Measurements from ENCODE around the gene PRPF38B.
"Not testable (repeated sequence)": the region's sequence is repeated elsewhere in the genome, so short reads cannot be mapped to it uniquely, and the experiment has no call there.

Gene PRPF38B

GRCh38 chr1:108699375-108700332 is 7.5 kb downstream of the PRPF38B start:
- no peaks in the 10 kb centered on the region; the same call in 1 of the 2 replicates for H3K4me1 ChIP-seq (ENCODE audit: insufficient read depth, low read length)
- H3K9me3 ChIP-seq (ENCODE audit: control insufficient read depth, insufficient read depth, low read length) = no peaks in the 10 kb centered on the region
- H3K36me3 ChIP-seq (ENCODE audit: insufficient read depth, low read length) = peaks cover 48% of the 10 kb centered on the region

GRCh38 chr1:108701176-108701849 is 9.2 kb downstream of the PRPF38B start:
- Histone ChIP-seq H3K36me3 (ENCODE audit: insufficient read depth, low read length) (peaks cover 40% of the 10 kb centered on the region), H3K9me3 (ENCODE audit: control insufficient read depth, insufficient read depth, low read length) (no peaks in the 10 kb centered on the region), H3K9ac (ENCODE audit: low read depth, low read length) (no peak overlapping the region), H3K4me1 (ENCODE audit: insufficient read depth, low read length) (no peaks in the 10 kb centered on the region)

More at GRCh38 chr1:108699375-108700332, 7.5 kb downstream of the PRPF38B start:
- H3K9ac ChIP-seq (ENCODE audit: low read depth, low read length) = no peak overlapping the region

DNA sequence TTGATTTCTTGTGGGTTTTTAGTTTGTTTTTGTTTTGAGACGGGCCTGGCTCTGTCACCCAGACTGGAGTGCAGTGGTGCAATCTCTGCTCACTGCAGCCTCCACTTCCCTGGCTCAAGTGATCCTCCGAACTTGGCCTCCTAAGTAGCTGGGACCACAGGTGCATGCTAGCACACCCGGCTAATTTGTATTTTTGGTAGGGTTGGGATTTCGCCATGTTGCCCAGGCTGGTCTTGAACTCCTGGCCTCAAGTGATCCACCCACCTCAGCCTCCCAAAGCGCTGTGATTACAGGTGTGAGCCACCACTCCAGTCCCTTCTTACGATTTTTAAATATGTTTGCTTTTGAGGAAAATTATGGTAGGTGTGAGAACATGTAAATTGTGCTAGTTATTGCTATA is 10.0 kb downstream of the PRPF38B start:
- H3K36me3 ChIP-seq (ENCODE audit: insufficient read depth, low read length) = peaks cover 33% of the 10 kb centered on the region
- H3K4me1 ChIP-seq (ENCODE audit: insufficient read depth, low read length); H3K9me3 ChIP-seq (ENCODE audit: control insufficient read depth, insufficient read depth, low read length); H3K9ac ChIP-seq (ENCODE audit: low read depth, low read length): not testable (repeated sequence)

GRCh38 chr1:108703939-108704338 is 11.8 kb downstream of the PRPF38B start:
- peaks cover 22% of the 10 kb centered on the region for H3K36me3 ChIP-seq (ENCODE audit: insufficient read depth, low read length)
- no peaks in the 10 kb centered on the region for H3K9me3 ChIP-seq (ENCODE audit: control insufficient read depth, insufficient read depth, low read length)
- no peaks in the 10 kb centered on the region for H3K4me1 ChIP-seq (ENCODE audit: insufficient read depth, low read length)
- no peak overlapping the region for H3K9ac ChIP-seq (ENCODE audit: low read depth, low read length)

- Histone ChIP-seq H3K4me1 (ENCODE audit: insufficient read depth, low read length) (no peaks in the 10 kb centered on the region), H3K9ac (ENCODE audit: low read depth, low read length) (no peak overlapping the region), H3K9me3 (ENCODE audit: control insufficient read depth, insufficient read depth, low read length) (no peaks in the 10 kb centered on the region), H3K36me3 (ENCODE audit: insufficient read depth, low read length) (peaks cover 17% of the 10 kb centered on the region)
These were observed 12.4 kb downstream of the PRPF38B start for GRCh38 chr1:108704496-108704895.

- H3K9ac ChIP-seq (ENCODE audit: low read depth, low read length) = no peak overlapping the region
- no peaks in the 10 kb centered on the region for H3K9me3 ChIP-seq (ENCODE audit: control insufficient read depth, insufficient read depth, low read length)
- H3K4me1 ChIP-seq (ENCODE audit: insufficient read depth, low read length) = no peaks in the 10 kb centered on the region
- peaks cover 4% of the 10 kb centered on the region; the same call in 1 of the 2 replicates for H3K36me3 ChIP-seq (ENCODE audit: insufficient read depth, low read length)
These were observed 14.5 kb downstream of the PRPF38B start for GRCh38 chr1:108706643-108707042.

- Histone ChIP-seq H3K9ac (ENCODE audit: low read depth, low read length) (no peak overlapping the region), H3K36me3 (ENCODE audit: insufficient read depth, low read length) (no peaks in the 10 kb centered on the region), H3K4me1 (ENCODE audit: insufficient read depth, low read length) (no peaks in the 10 kb centered on the region), H3K9me3 (ENCODE audit: control insufficient read depth, insufficient read depth, low read length) (no peaks in the 10 kb centered on the region)
These were observed 16.9 kb downstream of the PRPF38B start for GRCh38 chr1:108708691-108709660.

- Histone ChIP-seq H3K9ac (ENCODE audit: low read depth, low read length) (no peak within 1 kb of the TSS), H3K9me3 (ENCODE audit: control insufficient read depth, insufficient read depth, low read length) (no peaks in the 10 kb centered on the region), H3K36me3 (ENCODE audit: insufficient read depth, low read length) (no peaks in the 10 kb centered on the region), H3K4me1 (ENCODE audit: insufficient read depth, low read length) (no peaks in the 10 kb centered on the region; the same call in 1 of the 2 replicates)
These were observed 20.6 kb downstream of the PRPF38B start, which contains the start of gene FNDC7 for GRCh38 chr1:108712606-108713150. Gene FNDC7, plus strand, starts transcription at chr1:108712908. Its CDS starts 26 bp downstream, at chr1:108712934.

GRCh38 chr1:108715932-108716331 is 23.8 kb downstream of the PRPF38B start:
- H3K9ac ChIP-seq (ENCODE audit: low read depth, low read length) = no peak overlapping the region

GRCh38 chr1:108716437-108717230 is 24.5 kb downstream of the PRPF38B start:
- H3K9me3 ChIP-seq (ENCODE audit: control insufficient read depth, insufficient read depth, low read length) = no peaks in the 10 kb centered on the region
- no peaks in the 10 kb centered on the region for H3K36me3 ChIP-seq (ENCODE audit: insufficient read depth, low read length)
- H3K9ac ChIP-seq (ENCODE audit: low read depth, low read length) = no peak overlapping the region
- peaks cover 27% of the 10 kb centered on the region for H3K4me1 ChIP-seq (ENCODE audit: insufficient read depth, low read length)

More at GRCh38 chr1:108715932-108716331, 23.8 kb downstream of the PRPF38B start:
- Histone ChIP-seq H3K9me3 (ENCODE audit: control insufficient read depth, insufficient read depth, low read length) (no peaks in the 10 kb centered on the region), H3K4me1 (ENCODE audit: insufficient read depth, low read length) (peaks cover 25% of the 10 kb centered on the region), H3K36me3 (ENCODE audit: insufficient read depth, low read length) (no peaks in the 10 kb centered on the region)

- Histone ChIP-seq H3K4me1 (ENCODE audit: insufficient read depth, low read length) (peaks cover 27% of the 10 kb centered on the region), H3K36me3 (ENCODE audit: insufficient read depth, low read length) (no peaks in the 10 kb centered on the region), H3K9ac (ENCODE audit: low read depth, low read length) (no peak overlapping the region), H3K9me3 (ENCODE audit: control insufficient read depth, insufficient read depth, low read length) (no peaks in the 10 kb centered on the region)
These were observed 25.7 kb downstream of the PRPF38B start for GRCh38 chr1:108717774-108718316.

DNA sequence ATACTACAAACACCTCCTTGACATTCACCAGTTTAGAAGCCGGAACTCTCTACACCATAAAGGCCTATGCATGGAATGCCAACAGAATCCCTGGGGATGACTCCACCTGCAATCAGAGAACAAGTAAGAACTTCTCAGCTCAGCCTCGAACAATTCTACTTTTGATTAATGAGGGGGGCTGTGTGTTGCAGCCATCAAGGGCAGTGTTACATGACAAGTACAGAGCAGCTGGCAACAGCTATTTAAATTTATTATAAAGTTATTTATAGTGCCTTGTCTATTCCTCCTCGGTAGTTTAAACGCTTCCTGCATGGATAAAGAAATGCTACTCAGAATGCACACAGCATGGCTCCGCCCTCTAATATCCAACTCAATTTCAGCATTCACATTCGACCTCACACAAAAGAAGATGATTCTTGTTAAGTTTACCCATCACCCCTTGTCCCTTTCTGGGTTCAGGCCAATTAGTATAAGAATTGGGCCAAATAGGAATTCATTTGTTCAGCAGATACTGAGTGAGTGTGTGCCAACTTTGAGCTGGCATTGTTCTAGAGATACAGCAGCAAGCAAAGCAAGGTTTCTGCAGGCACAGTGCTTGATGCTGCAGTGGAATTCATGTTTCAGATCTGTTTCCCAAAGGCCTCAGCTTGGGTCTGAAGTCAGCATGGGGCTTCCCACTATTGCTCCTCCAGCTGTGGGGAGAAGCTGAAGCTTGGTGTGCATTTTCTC is 27.0 kb downstream of the PRPF38B start:
- H3K9me3 ChIP-seq (ENCODE audit: control insufficient read depth, insufficient read depth, low read length) = no peaks in the 10 kb centered on the region
- no peaks in the 10 kb centered on the region for H3K36me3 ChIP-seq (ENCODE audit: insufficient read depth, low read length)
- no peak overlapping the region for H3K9ac ChIP-seq (ENCODE audit: low read depth, low read length)
- peaks cover 27% of the 10 kb centered on the region for H3K4me1 ChIP-seq (ENCODE audit: insufficient read depth, low read length)
